GM21825 (cell line): ENCODE measurements around the gene WWC1.
"Not testable (repeated sequence)": the region's sequence is repeated elsewhere in the genome, so short reads cannot be mapped to it uniquely, and the experiment has no call there.

ENCODE experiments used
- ATAC-seq: cut with Tn5 transposase; IDR thresholded peaks from one replicate; pipeline ENCODE4 v1.9.1; 2021; ENCODE audit warnings: mild to moderate bottlenecking, moderate library complexity; ENCODE audit not compliant: unreplicated experiment

WWC1 gene

GRCh38 chr5:168307925-168308584 lies 16.6 kb downstream of the WWC1 start:
- no peak for ATAC-seq

- no peak for ATAC-seq
Observed at GRCh38 chr5:168308976-168309598, 17.6 kb downstream of the WWC1 start.

GRCh38 chr5:168310541-168310940 lies 19.1 kb downstream of the WWC1 start:
- ATAC-seq, result not testable (repeated sequence)

GRCh38 chr5:168311061-168311566 lies 19.7 kb downstream of the WWC1 start:
- no peak for ATAC-seq

GRCh38 chr5:168312606-168313295 lies 21.3 kb downstream of the WWC1 start:
- ATAC-seq, result no peak

- ATAC-seq, result no peak
Observed at GRCh38 chr5:168313596-168314204, 22.3 kb downstream of the WWC1 start.

GRCh38 chr5:168314735-168315411 lies 23.4 kb downstream of the WWC1 start:
- ATAC-seq, result no peak

GRCh38 chr5:168315416-168316138 lies 24.1 kb downstream of the WWC1 start:
- ATAC-seq, result no peak

GRCh38 chr5:168316139-168316578 lies 24.7 kb downstream of the WWC1 start:
- ATAC-seq, result no peak

GRCh38 chr5:168317096-168317520 lies 25.7 kb downstream of the WWC1 start:
- no peak for ATAC-seq

GRCh38 chr5:168317521-168318147 lies 26.2 kb downstream of the WWC1 start:
- ATAC-seq, result no peak

GRCh38 chr5:168318240-168318639 lies 26.8 kb downstream of the WWC1 start:
- ATAC-seq, result no peak

GRCh38 chr5:168319774-168320173 lies 28.3 kb downstream of the WWC1 start:
- ATAC-seq, result no peak

- no peak for ATAC-seq
Observed at GRCh38 chr5:168320805-168321204, 29.4 kb downstream of the WWC1 start.

GRCh38 chr5:168324859-168325630 lies 33.6 kb downstream of the WWC1 start:
- ATAC-seq, result no peak

- ATAC-seq, result no peak
Observed at GRCh38 chr5:168327019-168327421, 35.6 kb downstream of the WWC1 start.

- ATAC-seq, result no peak
Observed at GRCh38 chr5:168327451-168327850, 36.0 kb downstream of the WWC1 start.

GRCh38 chr5:168327994-168328393 lies 36.5 kb downstream of the WWC1 start:
- no peak for ATAC-seq

GRCh38 chr5:168328814-168329213 lies 37.4 kb downstream of the WWC1 start:
- peak; percentile 70 for ATAC-seq
